SU-DHL-6 (cell line): ENCODE data around the gene CLEC16A.

ENCODE experiments used
- H2AFZ ChIP-seq: fragments of 200-600 bp; sonication (generic); 2 replicates; pipeline ENCODE4 v1.6.1; 2014; ENCODE audit warnings: low read depth, mild to moderate bottlenecking, moderate library complexity, mixed read lengths, antibody characterized with exemption, low read length; ENCODE audit not compliant: severe bottlenecking
- H3F3A ChIP-seq: fragments of 200-600 bp; shearing (Covaris generic); 2 replicates; pipeline ENCODE4 v1.6.0; 2016; ENCODE audit warnings: antibody characterized with exemption, mild to moderate bottlenecking; ENCODE audit not compliant: insufficient read depth
- H3K27ac ChIP-seq: fragments of 200-600 bp; sonication (generic); 2 replicates; pipeline ENCODE4 v1.5.1; 2016; ENCODE audit warnings: low read depth, mild to moderate bottlenecking, low read length, moderate library complexity, mixed read lengths
- H3K27me3 ChIP-seq: fragments of 200-600 bp; sonication (generic), shearing (Covaris generic); 2 replicates; pipeline ENCODE4 v1.6.0; 2014; ENCODE audit warnings: mild to moderate bottlenecking, low read length
- H3K36me3 ChIP-seq: fragments of 200-600 bp; sonication (generic); 2 replicates; pipeline ENCODE4 v1.6.1; 2014; ENCODE audit warnings: mild to moderate bottlenecking, low read length, mixed read lengths
- H3K4me2 ChIP-seq: fragments of 300-600, 200-600 bp; shearing (Covaris generic), sonication (generic); 2 replicates; pipeline ENCODE4 v1.6.0; 2014; ENCODE audit warnings: low read length, low read depth, mild to moderate bottlenecking; ENCODE audit not compliant: poor library complexity, severe bottlenecking
- H3K4me3 ChIP-seq: fragments of 200-600 bp; sonication (generic); 2 replicates; pipeline ENCODE4 v1.5.1; 2014; ENCODE audit warnings: antibody characterized with exemption, low read length, mild to moderate bottlenecking, mixed read lengths; ENCODE audit not compliant: insufficient read depth, poor library complexity, severe bottlenecking
- H3K79me2 ChIP-seq: fragments of 200-600 bp; sonication (generic); 2 replicates; pipeline ENCODE4 v1.6.1; 2014; ENCODE audit warnings: mild to moderate bottlenecking, low read length, moderate library complexity; ENCODE audit not compliant: insufficient read depth
- H3K9ac ChIP-seq: fragments of 200-600 bp; sonication (generic); 2 replicates; pipeline ENCODE4 v1.7.0; 2014; ENCODE audit warnings: mild to moderate bottlenecking, low read length
- H3K9me2 ChIP-seq: fragments of 200-600 bp; sonication (generic); replicated peaks from 2 replicates; pipeline ENCODE4 v1.6.1; 2014; ENCODE audit warnings: low read length; ENCODE audit not compliant: insufficient read depth
- H3K9me3 ChIP-seq: fragments of 200-600 bp; sonication (generic); 2 replicates; pipeline ENCODE4 v1.6.1; 2014; ENCODE audit warnings: low read length, mixed read lengths; ENCODE audit not compliant: insufficient read depth
- H4K20me1 ChIP-seq: fragments of 200-600 bp; sonication (generic); 2 replicates; pipeline ENCODE4 v1.6.1; 2014; ENCODE audit warnings: low read depth, mild to moderate bottlenecking, antibody characterized with exemption, low read length, moderate library complexity, mixed read lengths
- EZH2phosphoT487 ChIP-seq: fragments of 200-600 bp; sonication (generic), shearing (Covaris generic); conservative IDR thresholded peaks from 2 replicates; pipeline ENCODE4 v1.6.1; 2018; ENCODE audit warnings: mild to moderate bottlenecking, antibody characterized with exemption, low read length, moderate library complexity, mixed read lengths
- TF ChIP-seq, protein P1 (sequence below): fragments of 200-600 bp; sonication (generic); IDR thresholded peaks from one replicate; pipeline ENCODE4 v1.5.1; 2017; ENCODE audit warnings: antibody characterized with exemption, mild to moderate bottlenecking, low read length, moderate library complexity; ENCODE audit not compliant: insufficient read depth, poor library complexity, severe bottlenecking

The CLEC16A gene

DNA sequence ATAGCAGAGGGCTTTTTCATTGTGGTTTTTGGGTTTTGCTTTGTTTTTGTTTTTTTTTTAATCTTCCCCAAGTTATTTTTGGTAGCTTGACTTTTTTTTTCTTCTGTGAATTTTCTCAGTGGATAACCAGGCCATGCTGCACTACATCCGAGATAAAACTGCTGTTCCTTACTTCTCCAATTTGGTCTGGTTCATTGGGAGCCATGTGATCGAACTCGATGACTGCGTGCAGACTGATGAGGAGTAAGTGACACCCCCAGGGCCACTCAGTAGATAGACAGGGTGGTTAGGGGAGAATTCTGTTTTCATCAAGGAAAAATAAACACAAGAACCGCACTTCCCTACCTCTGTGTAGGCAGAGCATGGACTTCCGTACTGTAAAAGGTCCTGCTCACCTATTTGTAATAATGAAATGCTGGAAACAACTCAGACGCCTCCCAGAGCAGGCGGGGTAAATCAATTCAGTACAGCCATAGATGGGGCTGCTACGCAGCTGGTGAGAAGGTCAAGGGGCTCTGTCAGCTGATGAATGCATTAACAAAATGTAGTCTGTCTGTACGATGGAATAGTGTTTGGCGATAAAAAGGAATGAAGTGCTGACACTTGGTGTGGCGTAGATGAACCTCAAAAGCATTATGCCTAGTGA is 28.6 kb downstream of the CLEC16A start:
- H4K20me1 ChIP-seq, result no peaks in the 10 kb centered on the region
- H3K27ac ChIP-seq, result no peak overlapping the region
- H3F3A ChIP-seq, result no peaks in the 10 kb centered on the region
- no peaks in the 10 kb centered on the region for H3K27me3 ChIP-seq
- no peak overlapping the region for H3K9ac ChIP-seq
- no peaks in the 10 kb centered on the region for H3K79me2 ChIP-seq
- no peaks in the 10 kb centered on the region for H3K9me2 ChIP-seq
- H3K9me3 ChIP-seq, result no peaks in the 10 kb centered on the region
- H3K36me3 ChIP-seq, result no peaks in the 10 kb centered on the region
- no peak overlapping the region for H3K4me2 ChIP-seq
- TF ChIP-seq, protein P1, sequence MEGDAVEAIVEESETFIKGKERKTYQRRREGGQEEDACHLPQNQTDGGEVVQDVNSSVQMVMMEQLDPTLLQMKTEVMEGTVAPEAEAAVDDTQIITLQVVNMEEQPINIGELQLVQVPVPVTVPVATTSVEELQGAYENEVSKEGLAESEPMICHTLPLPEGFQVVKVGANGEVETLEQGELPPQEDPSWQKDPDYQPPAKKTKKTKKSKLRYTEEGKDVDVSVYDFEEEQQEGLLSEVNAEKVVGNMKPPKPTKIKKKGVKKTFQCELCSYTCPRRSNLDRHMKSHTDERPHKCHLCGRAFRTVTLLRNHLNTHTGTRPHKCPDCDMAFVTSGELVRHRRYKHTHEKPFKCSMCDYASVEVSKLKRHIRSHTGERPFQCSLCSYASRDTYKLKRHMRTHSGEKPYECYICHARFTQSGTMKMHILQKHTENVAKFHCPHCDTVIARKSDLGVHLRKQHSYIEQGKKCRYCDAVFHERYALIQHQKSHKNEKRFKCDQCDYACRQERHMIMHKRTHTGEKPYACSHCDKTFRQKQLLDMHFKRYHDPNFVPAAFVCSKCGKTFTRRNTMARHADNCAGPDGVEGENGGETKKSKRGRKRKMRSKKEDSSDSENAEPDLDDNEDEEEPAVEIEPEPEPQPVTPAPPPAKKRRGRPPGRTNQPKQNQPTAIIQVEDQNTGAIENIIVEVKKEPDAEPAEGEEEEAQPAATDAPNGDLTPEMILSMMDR, result no peak
- TF ChIP-seq EZH2phosphoT487, result no peak
- H3K4me3 ChIP-seq, result no peak overlapping the region
- H2AFZ ChIP-seq, result no peak overlapping the region

DNA sequence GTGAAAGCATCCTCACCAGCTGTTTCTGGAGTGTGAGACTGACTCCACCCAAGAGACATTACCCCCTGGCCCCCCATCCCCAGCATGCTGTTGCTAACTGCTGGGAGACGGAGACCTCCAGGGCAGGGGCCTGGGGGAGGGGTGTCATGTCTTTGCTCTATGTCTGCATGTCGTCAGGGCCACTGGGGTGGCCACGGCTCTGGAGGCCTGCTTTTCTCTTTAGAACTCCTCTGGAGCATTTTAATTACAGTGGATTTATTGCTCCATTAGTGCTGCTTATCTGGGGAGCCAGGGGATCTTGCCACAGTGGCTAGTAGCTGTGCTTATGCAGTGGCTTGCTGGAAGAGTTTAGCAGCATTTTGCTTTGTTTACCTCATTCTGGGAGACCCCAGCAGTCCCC is 32.3 kb downstream of the CLEC16A start:
- H3F3A ChIP-seq, result no peaks in the 10 kb centered on the region; the same call in 1 of the 2 replicates
- H3K9me2 ChIP-seq, result no peaks in the 10 kb centered on the region
- no peaks in the 10 kb centered on the region for H3K9me3 ChIP-seq
- H4K20me1 ChIP-seq, result no peaks in the 10 kb centered on the region
- no peak overlapping the region for H3K27ac ChIP-seq
- H3K27me3 ChIP-seq, result no peaks in the 10 kb centered on the region
- H3K9ac ChIP-seq, result no peak overlapping the region
- no peak overlapping the region for H2AFZ ChIP-seq
- no peaks in the 10 kb centered on the region for H3K36me3 ChIP-seq
- H3K79me2 ChIP-seq, result no peaks in the 10 kb centered on the region
- H3K4me3 ChIP-seq, result no peak overlapping the region
- H3K4me2 ChIP-seq, result no peak overlapping the region
- TF ChIP-seq, protein P1, result no peak
- TF ChIP-seq EZH2phosphoT487, result no peak

DNA sequence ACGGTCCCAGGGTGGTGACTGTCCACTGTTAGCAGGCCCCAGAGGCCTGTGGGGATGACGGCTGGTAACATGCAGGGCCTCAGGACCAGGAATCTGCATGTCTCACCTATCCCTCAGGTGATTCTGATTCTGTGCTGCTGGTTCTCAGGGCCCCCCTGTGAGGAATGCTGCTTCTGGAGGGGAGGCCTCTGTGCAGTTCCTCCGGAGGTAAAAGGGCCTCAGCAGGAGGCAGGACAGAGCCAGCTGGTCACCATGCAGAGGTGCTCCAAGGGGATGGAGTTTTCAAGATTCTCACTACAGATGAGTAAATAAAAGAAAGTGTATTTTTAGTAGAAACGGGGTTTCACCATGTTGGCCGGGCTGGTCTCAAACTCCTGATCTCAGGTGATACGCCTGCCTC is 33.8 kb downstream of the CLEC16A start:
- H3K9ac ChIP-seq, result no peak overlapping the region
- no peaks in the 10 kb centered on the region for H3K9me3 ChIP-seq
- H3K27me3 ChIP-seq, result no peaks in the 10 kb centered on the region
- TF ChIP-seq EZH2phosphoT487, result no peak
- TF ChIP-seq, protein P1, result no peak
- no peaks in the 10 kb centered on the region for H3K36me3 ChIP-seq
- no peaks in the 10 kb centered on the region for H4K20me1 ChIP-seq
- H3K9me2 ChIP-seq, result no peaks in the 10 kb centered on the region
- no peak overlapping the region for H3K27ac ChIP-seq
- no peaks in the 10 kb centered on the region; the same call in 1 of the 2 replicates for H3F3A ChIP-seq
- no peak overlapping the region for H3K4me2 ChIP-seq
- no peak overlapping the region for H3K4me3 ChIP-seq
- no peaks in the 10 kb centered on the region for H3K79me2 ChIP-seq
- no peak overlapping the region for H2AFZ ChIP-seq
